Mesendoderm (in vitro differentiated cells): ENCODE data around the gene ITGB2.

ENCODE experiments used
- DNase-seq: peaks from one replicate; pipeline ENCODE4 v3.0.0; 2013
- H2AK5ac ChIP-seq: 2 replicates; pipeline ENCODE4 v1.6.1; 2013; ENCODE audit warnings: low read length, inconsistent platforms
- H2BK120ac ChIP-seq: 2 replicates; pipeline ENCODE4 v1.6.1; 2013; ENCODE audit warnings: low read depth, mild to moderate bottlenecking, low read length, moderate library complexity, mixed read lengths
- H2BK15ac ChIP-seq: replicated peaks from 2 replicates; pipeline ENCODE4 v1.6.1; 2013; ENCODE audit warnings: low read depth, mild to moderate bottlenecking, moderate library complexity
- H2BK5ac ChIP-seq: 2 replicates; pipeline ENCODE4 v1.6.1; 2013; ENCODE audit warnings: low read length, inconsistent platforms
- H3K18ac ChIP-seq: 2 replicates; pipeline ENCODE4 v1.6.1; 2013; ENCODE audit warnings: mild to moderate bottlenecking, low read length, mixed read lengths
- H3K23ac ChIP-seq: one replicate; pipeline ENCODE4 v1.6.1; 2013; ENCODE audit warnings: low read length
- H3K27ac ChIP-seq: 2 replicates; pipeline ENCODE4 v1.5.1; 2013; ENCODE audit warnings: low read depth, mild to moderate bottlenecking, inconsistent platforms, low read length, moderate library complexity
- H3K27me3 ChIP-seq: 2 replicates; pipeline ENCODE4 v1.6.1; 2013; ENCODE audit warnings: low read length, control low read depth, mild to moderate bottlenecking, inconsistent platforms; ENCODE audit not compliant: insufficient read depth, poor library complexity
- H3K36me3 ChIP-seq: 2 replicates; pipeline ENCODE4 v1.6.1; 2013; ENCODE audit warnings: low read length, inconsistent platforms; ENCODE audit not compliant: control insufficient read depth, insufficient read depth
- H3K4ac ChIP-seq: one replicate; pipeline ENCODE4 v1.6.1; 2013; ENCODE audit warnings: low read depth, mild to moderate bottlenecking, low read length, moderate library complexity
- H3K4me1 ChIP-seq: 2 replicates; pipeline ENCODE4 v1.6.1; 2013; ENCODE audit warnings: low read depth, low read length, inconsistent platforms; ENCODE audit not compliant: control insufficient read depth
- H3K4me2 ChIP-seq: 2 replicates; pipeline ENCODE4 v1.6.1; 2013; ENCODE audit warnings: low read length
- H3K4me3 ChIP-seq: 2 replicates; pipeline ENCODE4 v1.5.1; 2013; ENCODE audit warnings: mild to moderate bottlenecking, low read length
- H3K56ac ChIP-seq: one replicate; pipeline ENCODE4 v1.6.1; 2013; ENCODE audit warnings: low read length
- H3K79me1 ChIP-seq: 2 replicates; pipeline ENCODE4 v1.6.1; 2013; ENCODE audit warnings: low read length, inconsistent platforms
- H3K79me2 ChIP-seq: 2 replicates; pipeline ENCODE4 v1.6.1; 2013; ENCODE audit warnings: mild to moderate bottlenecking, low read length; ENCODE audit not compliant: control insufficient read depth, insufficient read depth
- H3K9ac ChIP-seq: 2 replicates; pipeline ENCODE4 v1.6.1; 2013; ENCODE audit warnings: low read length, inconsistent platforms
- H4K5ac ChIP-seq: one replicate; pipeline ENCODE4 v1.6.1; 2013; ENCODE audit warnings: low read length
- H4K8ac ChIP-seq: one replicate; pipeline ENCODE4 v1.6.1; 2013; ENCODE audit warnings: low read depth, mild to moderate bottlenecking, control low read depth, low read length, moderate library complexity
- WGBS: extraction: QIAGEN DNeasy Blood & Tissue Kit; methylation state at CpG from one replicate; pipeline ENCODE4 v1.1.7; 2013; ENCODE audit warnings: low lambda C conversion rate, missing lambda C conversion rate; ENCODE audit not compliant: insufficient coverage; ENCODE audit errors: extremely low coverage; 5-methylcytosine and 5-hydroxymethylcytosine counted together

Gene ITGB2

GRCh38 chr21:44908908-44909307 lies 11.8 kb downstream of the ITGB2 start:
- no peaks in the 10 kb centered on the region for H3K4me1 ChIP-seq
- no peak overlapping the region for H2BK5ac ChIP-seq
- no peak overlapping the region for H3K56ac ChIP-seq
- no peak overlapping the region for H3K18ac ChIP-seq
- H3K79me1 ChIP-seq, result no peaks in the 10 kb centered on the region
- no peak overlapping the region for H2BK15ac ChIP-seq
- H4K5ac ChIP-seq, result no peak overlapping the region
- no peak overlapping the region for H3K4me3 ChIP-seq
- H3K9ac ChIP-seq, result no peak overlapping the region
- no peaks in the 10 kb centered on the region for H3K36me3 ChIP-seq
- H3K4me2 ChIP-seq, result no peak overlapping the region
- no peak for DNase-seq
- H2AK5ac ChIP-seq, result no peak overlapping the region
- H3K79me2 ChIP-seq, result no peaks in the 10 kb centered on the region
- no peak overlapping the region for H3K23ac ChIP-seq
- no peak overlapping the region for H4K8ac ChIP-seq
- H3K27ac ChIP-seq, result no peak overlapping the region
- no peak overlapping the region for H2BK120ac ChIP-seq
- WGBS, result no CpG with 5 or more reads among the region's 21 CpGs
- peaks cover 3% of the 10 kb centered on the region for H3K27me3 ChIP-seq
- H3K4ac ChIP-seq, result no peak overlapping the region

- Histone ChIP-seq H2BK15ac (no peak overlapping the region), H3K79me1 (no peaks in the 10 kb centered on the region), H2BK5ac (no peak overlapping the region), H3K4ac (no peak overlapping the region), H3K4me3 (no peak overlapping the region), H3K23ac (no peak overlapping the region), H2AK5ac (no peak overlapping the region), H2BK120ac (no peak overlapping the region), H3K18ac (no peak overlapping the region), H3K36me3 (no peaks in the 10 kb centered on the region), H3K79me2 (no peaks in the 10 kb centered on the region), H3K27ac (no peak overlapping the region), H3K27me3 (peaks cover 3% of the 10 kb centered on the region), H3K9ac (no peak overlapping the region), H3K56ac (peak overlapping the region; percentile 28), H3K4me2 (no peak overlapping the region), H4K5ac (no peak overlapping the region), H4K8ac (no peak overlapping the region), H3K4me1 (no peaks in the 10 kb centered on the region)
- no peak for DNase-seq
- WGBS, result no CpG with 5 or more reads among the region's 25 CpGs
These were observed 12.5 kb downstream of the ITGB2 start for GRCh38 chr21:44907966-44908895.

GRCh38 chr21:44907225-44907965 lies 13.3 kb downstream of the ITGB2 start:
- DNase-seq, result peak; percentile 56
- no peak overlapping the region for H2BK15ac ChIP-seq
- no peak overlapping the region for H3K27ac ChIP-seq
- no peaks in the 10 kb centered on the region for H3K4me1 ChIP-seq
- no peak overlapping the region for H4K8ac ChIP-seq
- H3K4ac ChIP-seq, result no peak overlapping the region
- no peak overlapping the region for H2AK5ac ChIP-seq
- no peaks in the 10 kb centered on the region for H3K79me2 ChIP-seq
- peak overlapping the region; percentile 21 for H3K9ac ChIP-seq
- H3K79me1 ChIP-seq, result no peaks in the 10 kb centered on the region
- H3K56ac ChIP-seq, result peak overlapping the region; percentile 27
- no peak overlapping the region for H3K23ac ChIP-seq
- WGBS, result no CpG with 5 or more reads among the region's 16 CpGs
- no peak overlapping the region for H4K5ac ChIP-seq
- H3K27me3 ChIP-seq, result peaks cover 3% of the 10 kb centered on the region
- H3K4me3 ChIP-seq, result no peak overlapping the region
- H3K18ac ChIP-seq, result peak overlapping the region; percentile 5
- H2BK120ac ChIP-seq, result no peak overlapping the region
- no peak overlapping the region for H2BK5ac ChIP-seq
- no peak overlapping the region for H3K4me2 ChIP-seq
- H3K36me3 ChIP-seq, result no peaks in the 10 kb centered on the region

- no peaks in the 10 kb centered on the region for H3K36me3 ChIP-seq
- no peak overlapping the region for H3K56ac ChIP-seq
- no peak overlapping the region for H2BK120ac ChIP-seq
- H3K79me2 ChIP-seq, result no peaks in the 10 kb centered on the region
- no peak overlapping the region for H2AK5ac ChIP-seq
- no peak overlapping the region for H3K27ac ChIP-seq
- H3K4ac ChIP-seq, result no peak overlapping the region
- H3K23ac ChIP-seq, result no peak overlapping the region
- H3K4me3 ChIP-seq, result no peak overlapping the region
- no peak overlapping the region for H4K8ac ChIP-seq
- peaks cover 3% of the 10 kb centered on the region for H3K27me3 ChIP-seq
- no peak overlapping the region for H2BK5ac ChIP-seq
- no peak for DNase-seq
- no peak overlapping the region for H3K9ac ChIP-seq
- H3K18ac ChIP-seq, result no peak overlapping the region
- H3K79me1 ChIP-seq, result no peaks in the 10 kb centered on the region
- H4K5ac ChIP-seq, result no peak overlapping the region
- H3K4me2 ChIP-seq, result no peak overlapping the region
- H2BK15ac ChIP-seq, result no peak overlapping the region
- WGBS, result no CpG with 5 or more reads among the region's 7 CpGs
- no peaks in the 10 kb centered on the region for H3K4me1 ChIP-seq
These were observed 15.0 kb downstream of the ITGB2 start for GRCh38 chr21:44905728-44906090.

- Histone ChIP-seq H3K23ac (no peak overlapping the region), H2BK5ac (no peak overlapping the region), H3K4me3 (no peak overlapping the region), H3K79me1 (no peaks in the 10 kb centered on the region), H2BK15ac (no peak overlapping the region), H3K4me1 (no peaks in the 10 kb centered on the region), H3K56ac (no peak overlapping the region), H3K18ac (no peak overlapping the region), H2AK5ac (no peak overlapping the region), H2BK120ac (no peak overlapping the region), H3K27me3 (peaks cover 3% of the 10 kb centered on the region), H4K8ac (no peak overlapping the region), H3K36me3 (no peaks in the 10 kb centered on the region), H3K79me2 (no peaks in the 10 kb centered on the region), H4K5ac (no peak overlapping the region), H3K9ac (no peak overlapping the region), H3K4ac (no peak overlapping the region), H3K4me2 (no peak overlapping the region), H3K27ac (no peak overlapping the region)
- no CpG with 5 or more reads among the region's 22 CpGs for WGBS
- DNase-seq, result no peak
These were observed 15.5 kb downstream of the ITGB2 start for GRCh38 chr21:44905016-44905727.
